PC-3 (cell line): ENCODE data around the gene GLMP.

ENCODE experiments used
- EZH2 ChIP-seq: fragments of 300-600 bp; sonication (generic); IDR thresholded peaks from one replicate; pipeline ENCODE4 v1.6.1; 2017; ENCODE audit warnings: antibody characterized with exemption, mild to moderate bottlenecking, low read length; ENCODE audit not compliant: unreplicated experiment
- EZH2phosphoT487 ChIP-seq: fragments of 300-600 bp; sonication (generic); IDR thresholded peaks from 2 replicates; pipeline ENCODE4 v1.6.1; 2018; ENCODE audit warnings: mild to moderate bottlenecking, antibody characterized with exemption, low read length, borderline replicate concordance
- TF ChIP-seq, protein P1 (sequence below): fragments of 300-600 bp; sonication (generic); conservative IDR thresholded peaks from 2 replicates; pipeline ENCODE4 v1.5.1; 2017; ENCODE audit warnings: antibody characterized with exemption, low read depth, mild to moderate bottlenecking, low read length

DNA sequence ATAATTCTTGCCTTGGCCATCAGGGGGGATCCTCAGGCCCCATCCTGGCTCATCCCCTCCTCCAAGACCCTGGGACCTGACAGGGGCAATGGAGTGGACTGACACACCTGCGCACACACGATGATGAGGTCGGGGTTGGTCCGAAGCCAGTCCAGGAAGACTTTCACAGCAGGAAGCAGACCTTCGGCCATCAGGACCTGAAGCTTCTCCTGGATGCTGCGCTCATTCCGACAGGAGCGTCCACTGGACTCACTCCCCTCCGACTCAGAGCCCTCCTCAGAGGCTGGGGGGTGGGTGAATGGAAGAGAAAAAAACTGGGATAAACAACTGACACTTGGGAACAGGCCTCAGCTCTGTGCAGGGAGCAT lies 32.2 kb downstream of the GLMP start:
- TF ChIP-seq EZH2phosphoT487 (no peak), EZH2 (no peak)
- TF ChIP-seq, protein P1, sequence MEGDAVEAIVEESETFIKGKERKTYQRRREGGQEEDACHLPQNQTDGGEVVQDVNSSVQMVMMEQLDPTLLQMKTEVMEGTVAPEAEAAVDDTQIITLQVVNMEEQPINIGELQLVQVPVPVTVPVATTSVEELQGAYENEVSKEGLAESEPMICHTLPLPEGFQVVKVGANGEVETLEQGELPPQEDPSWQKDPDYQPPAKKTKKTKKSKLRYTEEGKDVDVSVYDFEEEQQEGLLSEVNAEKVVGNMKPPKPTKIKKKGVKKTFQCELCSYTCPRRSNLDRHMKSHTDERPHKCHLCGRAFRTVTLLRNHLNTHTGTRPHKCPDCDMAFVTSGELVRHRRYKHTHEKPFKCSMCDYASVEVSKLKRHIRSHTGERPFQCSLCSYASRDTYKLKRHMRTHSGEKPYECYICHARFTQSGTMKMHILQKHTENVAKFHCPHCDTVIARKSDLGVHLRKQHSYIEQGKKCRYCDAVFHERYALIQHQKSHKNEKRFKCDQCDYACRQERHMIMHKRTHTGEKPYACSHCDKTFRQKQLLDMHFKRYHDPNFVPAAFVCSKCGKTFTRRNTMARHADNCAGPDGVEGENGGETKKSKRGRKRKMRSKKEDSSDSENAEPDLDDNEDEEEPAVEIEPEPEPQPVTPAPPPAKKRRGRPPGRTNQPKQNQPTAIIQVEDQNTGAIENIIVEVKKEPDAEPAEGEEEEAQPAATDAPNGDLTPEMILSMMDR: no peak
